ENCODE data around the gene ARID5B. TPM values are rescaled to one million over a fixed set of nuclear protein-coding genes. Genes with fewer than 3 reads are reported as not detected.

Gene ARID5B
- total RNA-seq, 1 donor from 2014 or later: 13.7 TPM

- H3K4me1 ChIP-seq: peaks cover 52% of the 10 kb centered on the region
- H3K27me3 ChIP-seq (ENCODE audit: low read depth): no peaks in the 10 kb centered on the region
- peak overlapping the region; percentile 96 for H3K27ac ChIP-seq (replicated peaks)
- H3K36me3 ChIP-seq: no peaks in the 10 kb centered on the region
- no peak for DNase-seq
- intact Hi-C loops (cut with micrococcal nuclease): no loop called here
- TF ChIP-seq, protein P1, sequence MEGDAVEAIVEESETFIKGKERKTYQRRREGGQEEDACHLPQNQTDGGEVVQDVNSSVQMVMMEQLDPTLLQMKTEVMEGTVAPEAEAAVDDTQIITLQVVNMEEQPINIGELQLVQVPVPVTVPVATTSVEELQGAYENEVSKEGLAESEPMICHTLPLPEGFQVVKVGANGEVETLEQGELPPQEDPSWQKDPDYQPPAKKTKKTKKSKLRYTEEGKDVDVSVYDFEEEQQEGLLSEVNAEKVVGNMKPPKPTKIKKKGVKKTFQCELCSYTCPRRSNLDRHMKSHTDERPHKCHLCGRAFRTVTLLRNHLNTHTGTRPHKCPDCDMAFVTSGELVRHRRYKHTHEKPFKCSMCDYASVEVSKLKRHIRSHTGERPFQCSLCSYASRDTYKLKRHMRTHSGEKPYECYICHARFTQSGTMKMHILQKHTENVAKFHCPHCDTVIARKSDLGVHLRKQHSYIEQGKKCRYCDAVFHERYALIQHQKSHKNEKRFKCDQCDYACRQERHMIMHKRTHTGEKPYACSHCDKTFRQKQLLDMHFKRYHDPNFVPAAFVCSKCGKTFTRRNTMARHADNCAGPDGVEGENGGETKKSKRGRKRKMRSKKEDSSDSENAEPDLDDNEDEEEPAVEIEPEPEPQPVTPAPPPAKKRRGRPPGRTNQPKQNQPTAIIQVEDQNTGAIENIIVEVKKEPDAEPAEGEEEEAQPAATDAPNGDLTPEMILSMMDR (IDR thresholded peaks at IDR 0.05; ENCODE audit: borderline replicate concordance): no peak
- H3K4me3 ChIP-seq: peak overlapping the region; percentile 82
- no peaks in the 10 kb centered on the region for H3K9me3 ChIP-seq (replicated peaks)
Measured at GRCh38 chr10:61903928-61904344, 2.4 kb downstream of the ARID5B start.

DNA sequence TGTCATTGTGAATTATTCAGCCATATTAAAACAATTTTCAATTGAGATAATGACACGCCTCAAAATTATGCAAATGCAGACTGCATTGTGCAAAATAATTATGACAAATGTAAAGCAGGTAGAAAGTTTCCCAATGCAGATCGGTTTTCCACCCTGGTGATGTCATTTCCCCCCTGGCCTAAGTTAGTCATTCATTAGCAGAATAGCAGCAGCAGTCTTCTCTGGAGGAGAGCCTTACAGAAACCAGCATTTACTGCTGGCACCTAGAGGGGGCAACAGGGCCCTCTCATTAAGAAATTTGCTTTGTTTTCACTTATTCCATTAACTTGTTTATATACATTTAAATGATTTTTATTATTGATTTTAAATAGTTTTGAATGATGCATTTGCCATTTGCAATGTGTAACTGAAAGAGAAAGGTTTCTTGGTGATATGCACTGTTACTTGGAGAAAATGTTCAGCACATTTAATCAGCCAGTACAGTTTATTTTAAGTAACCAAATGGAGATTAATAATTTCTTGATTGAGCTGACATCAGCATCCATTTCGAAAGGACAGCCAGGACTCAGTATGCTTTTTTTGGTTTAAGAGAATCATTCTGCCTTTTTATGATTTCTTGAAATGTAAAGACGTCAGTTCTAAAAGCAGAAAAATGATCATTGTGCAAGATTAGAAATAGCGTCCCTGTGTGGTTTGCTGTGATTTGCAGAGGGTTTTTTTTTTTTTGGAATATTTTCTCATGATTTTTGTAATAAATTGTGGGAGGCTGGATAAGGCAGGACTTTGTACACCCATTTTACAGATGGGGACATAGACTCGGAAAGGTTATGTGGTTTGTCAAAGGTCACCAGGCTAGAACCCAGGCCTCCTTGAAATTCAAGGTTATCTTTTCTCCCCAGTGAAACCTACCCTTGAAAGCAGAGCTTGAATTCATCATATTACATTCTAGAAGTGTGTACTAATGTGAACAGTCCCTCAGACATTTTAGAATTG lies 3.5 kb downstream of the ARID5B start:
- intact Hi-C loops (cut with micrococcal nuclease): no loop called here
- DNase-seq: no peak
- peak overlapping the region; percentile 82 for H3K4me3 ChIP-seq
- H3K9me3 ChIP-seq (replicated peaks): no peaks in the 10 kb centered on the region
- no peaks in the 10 kb centered on the region for H3K27me3 ChIP-seq (ENCODE audit: low read depth)
- TF ChIP-seq, protein P1 (IDR thresholded peaks at IDR 0.05; ENCODE audit: borderline replicate concordance): no peak
- no peaks in the 10 kb centered on the region for H3K36me3 ChIP-seq
- peak overlapping the region; percentile 96 for H3K27ac ChIP-seq (replicated peaks)
- peaks cover 41% of the 10 kb centered on the region for H3K4me1 ChIP-seq

DNA sequence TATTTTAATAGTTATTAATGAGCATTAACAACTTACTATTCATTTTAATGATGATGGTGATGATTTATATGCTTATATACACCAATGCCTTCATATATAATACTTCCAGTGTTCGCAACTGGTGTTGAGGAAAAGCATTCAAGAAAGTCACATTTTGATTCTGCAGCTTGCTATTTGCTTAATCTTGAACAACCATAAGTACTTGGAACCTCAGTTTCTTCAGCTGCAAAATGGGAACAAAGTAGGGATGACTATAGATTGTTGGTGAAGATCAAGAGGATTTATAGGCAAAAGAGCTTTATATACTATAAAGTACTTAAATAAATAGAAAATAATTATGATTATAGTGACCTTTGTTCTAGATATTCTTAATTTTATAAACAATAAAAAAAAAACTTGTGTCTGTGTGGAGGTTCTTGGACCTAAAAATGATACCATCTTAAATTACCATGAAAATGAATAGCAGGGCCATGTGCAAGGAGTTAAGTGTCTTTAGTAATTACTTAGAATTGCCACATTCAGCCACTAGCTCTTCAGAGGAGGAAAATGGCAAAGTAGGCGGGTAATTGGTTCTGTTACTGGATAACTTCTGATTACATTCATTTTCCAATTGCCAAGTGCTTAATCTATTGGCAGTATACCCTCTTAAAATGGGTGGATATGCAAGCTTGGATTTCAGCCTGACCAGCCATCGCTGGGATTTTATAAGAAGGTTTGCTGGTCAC lies 4.5 kb downstream of the ARID5B start:
- H3K27me3 ChIP-seq (ENCODE audit: low read depth): no peaks in the 10 kb centered on the region
- TF ChIP-seq, protein P1 (IDR thresholded peaks at IDR 0.05; ENCODE audit: borderline replicate concordance): no peak
- no peak for DNase-seq
- intact Hi-C loops (cut with micrococcal nuclease): no loop called here
- H3K4me1 ChIP-seq: peaks cover 32% of the 10 kb centered on the region
- H3K4me3 ChIP-seq: no peak overlapping the region
- no peaks in the 10 kb centered on the region for H3K9me3 ChIP-seq (replicated peaks)
- peak overlapping the region; percentile 96 for H3K27ac ChIP-seq (replicated peaks)
- no peaks in the 10 kb centered on the region for H3K36me3 ChIP-seq

- peak overlapping the region; percentile 8 for H3K27ac ChIP-seq (replicated peaks)
- TF ChIP-seq, protein P1 (IDR thresholded peaks at IDR 0.05; ENCODE audit: borderline replicate concordance): no peak
- no peaks in the 10 kb centered on the region for H3K27me3 ChIP-seq (ENCODE audit: low read depth)
- H3K4me1 ChIP-seq: peaks cover 29% of the 10 kb centered on the region
- H3K9me3 ChIP-seq (replicated peaks): no peaks in the 10 kb centered on the region
- H3K4me3 ChIP-seq: no peak overlapping the region
- no peaks in the 10 kb centered on the region for H3K36me3 ChIP-seq
- intact Hi-C loops (cut with micrococcal nuclease): no loop called here
- DNase-seq: no peak
Measured at GRCh38 chr10:61906562-61906901, 5.0 kb downstream of the ARID5B start.

GRCh38 chr10:61907011-61907410 lies 5.5 kb downstream of the ARID5B start:
- H3K4me1 ChIP-seq: peaks cover 29% of the 10 kb centered on the region
- H3K4me3 ChIP-seq: no peak overlapping the region
- DNase-seq: no peak
- no peaks in the 10 kb centered on the region for H3K36me3 ChIP-seq
- no peaks in the 10 kb centered on the region for H3K9me3 ChIP-seq (replicated peaks)
- H3K27me3 ChIP-seq (ENCODE audit: low read depth): no peaks in the 10 kb centered on the region
- intact Hi-C loops (cut with micrococcal nuclease): no loop called here
- no peak overlapping the region for H3K27ac ChIP-seq (replicated peaks)
- TF ChIP-seq, protein P1 (IDR thresholded peaks at IDR 0.05; ENCODE audit: borderline replicate concordance): no peak

Data from left ventricle myocardium inferior (tissue), 1 donor.